Natural killer cell (primary cell): ENCODE results near the gene STAB2. TPM values are rescaled to one million over a fixed set of nuclear protein-coding genes. Genes with fewer than 3 reads are reported as not detected.
"Not testable (repeated sequence)": the region's sequence is repeated elsewhere in the genome, so short reads cannot be mapped to it uniquely, and the experiment has no call there.

Experiments used
- ATAC-seq, 3 donors: fragments of 150-1000 bp in 2 of 3; fragments of 200-7000 bp in 1 of 3; cut with Tn5 transposase; 1 replicate in 1 of 3; 2 replicates in 2 of 3; pipeline ENCODE4 v1.10.0; 2021; ENCODE audit warnings: mild to moderate bottlenecking in 2 of 3, moderate library complexity in 2 of 3
- DNase-seq, 2 donors: peaks; one replicate each; pipeline versions ENCODE4 v3.0.0 to v3.0.0-alpha.2; 2013 to 2021; ENCODE audit warnings: mixed read lengths in 1 of 2
- H3K27ac ChIP-seq: one replicate; pipeline ENCODE4 v1.5.1; 2013; ENCODE audit warnings: mild to moderate bottlenecking, low read length
- H3K27me3 ChIP-seq: one replicate; pipeline ENCODE4 v1.6.1; 2013; ENCODE audit warnings: low read length; ENCODE audit not compliant: control insufficient read depth, insufficient read depth
- H3K36me3 ChIP-seq: one replicate; pipeline ENCODE4 v1.6.1; 2013; ENCODE audit warnings: low read length; ENCODE audit not compliant: control insufficient read depth, insufficient read depth
- H3K4me1 ChIP-seq: one replicate; pipeline ENCODE4 v1.6.1; 2013; ENCODE audit warnings: low read length; ENCODE audit not compliant: control insufficient read depth, insufficient read depth
- H3K4me3 ChIP-seq: one replicate; pipeline ENCODE4 v1.5.1; 2013; ENCODE audit warnings: low read length
- H3K9me3 ChIP-seq: one replicate; pipeline ENCODE4 v1.6.1; 2013; ENCODE audit warnings: low read length; ENCODE audit not compliant: control insufficient read depth, insufficient read depth
- H3K27ac Mint-ChIP-seq, 2 donors: one replicate each; pipeline ENCODE4 v1.8.0; 2022; ENCODE audit warnings: mild to moderate bottlenecking in 2 of 2, mixed read lengths in 2 of 2, moderate library complexity in 1 of 2
- H3K27me3 Mint-ChIP-seq, 2 donors: one replicate each; pipeline ENCODE4 v1.8.0; 2022; ENCODE audit warnings: low read depth in 2 of 2, mixed read lengths in 2 of 2
- H3K36me3 Mint-ChIP-seq: one replicate; pipeline ENCODE4 v1.8.0; 2022; ENCODE audit warnings: mixed read lengths
- H3K4me1 Mint-ChIP-seq, 2 donors: one replicate each; pipeline ENCODE4 v1.8.0; 2022; ENCODE audit warnings: mixed read lengths in 2 of 2
- H3K4me3 Mint-ChIP-seq: one replicate; pipeline ENCODE4 v1.8.0; 2022; ENCODE audit warnings: mild to moderate bottlenecking, moderate library complexity, mixed read lengths
- H3K9me3 Mint-ChIP-seq, 2 donors: one replicate each; pipeline ENCODE4 v1.8.0; 2022; ENCODE audit warnings: mixed read lengths in 2 of 2
- WGBS: methylation state at CpG from one replicate; pipeline ENCODE4 v1.1.7; 2013; ENCODE audit warnings: missing lambda C conversion rate; ENCODE audit not compliant: insufficient coverage; 5-methylcytosine and 5-hydroxymethylcytosine counted together
- intact Hi-C: fragments of 100-400 bp; cut with micrococcal nuclease; formaldehyde crosslinking; loops from one replicate; pipeline ENCODE4 v1.14.2; 2022
- total RNA-seq, 4 donors: library from RNA; stranded (reverse); fragments of 120-200 nt in 1 of 4; gene quantifications; one replicate each; pipeline versions ENCODE4 v1.2.3 to v1.2.4, GENCODE V29; 2013 to 2022
- TF ChIP-seq, protein P1 (sequence below): fragments of 200-600 bp; IDR thresholded peaks from one replicate; pipeline ENCODE4 v1.8.0; 2022; ENCODE audit warnings: antibody characterized with exemption

The STAB2 gene
- total RNA-seq, 3 donors from 2014 or later (not counting 1 experiment from before 2014, with no cell fraction given), result not detected

DNA sequence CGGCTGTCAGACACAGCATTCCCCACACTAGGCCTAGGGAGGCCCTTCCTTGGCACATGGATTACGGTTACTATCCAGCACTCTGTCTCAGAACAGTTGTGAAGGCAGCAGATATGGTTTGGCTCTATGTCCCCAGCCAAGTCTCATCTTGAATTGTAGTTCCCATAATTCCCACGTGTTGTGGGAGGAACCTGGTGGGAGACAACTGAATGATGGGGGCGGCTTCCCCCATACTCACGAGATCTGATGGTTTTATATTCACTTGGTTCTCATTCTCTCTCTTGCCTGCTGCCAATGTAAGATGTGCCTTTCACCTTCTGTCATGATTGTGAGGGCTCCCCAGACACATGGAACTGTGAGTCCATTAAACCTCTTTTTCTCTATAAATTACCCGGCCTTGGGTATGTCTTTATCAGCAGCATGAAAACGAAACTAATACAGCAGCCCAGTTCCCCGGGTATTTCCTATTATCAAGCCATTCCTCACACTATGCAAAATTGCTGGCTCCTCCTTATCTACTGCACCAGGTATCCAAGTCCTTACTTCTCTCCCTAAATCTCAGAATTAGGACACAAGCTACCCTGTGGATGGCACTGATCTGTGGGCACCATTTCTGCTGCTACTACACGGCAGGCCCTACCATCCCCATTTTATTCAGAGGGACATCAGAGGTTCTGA lies 220.6 kb downstream of the STAB2 start:
- no peaks in the 10 kb centered on the region for H3K36me3 Mint-ChIP-seq
- ATAC-seq (no peak), DNase-seq (no peak)
- TF ChIP-seq, protein P1, sequence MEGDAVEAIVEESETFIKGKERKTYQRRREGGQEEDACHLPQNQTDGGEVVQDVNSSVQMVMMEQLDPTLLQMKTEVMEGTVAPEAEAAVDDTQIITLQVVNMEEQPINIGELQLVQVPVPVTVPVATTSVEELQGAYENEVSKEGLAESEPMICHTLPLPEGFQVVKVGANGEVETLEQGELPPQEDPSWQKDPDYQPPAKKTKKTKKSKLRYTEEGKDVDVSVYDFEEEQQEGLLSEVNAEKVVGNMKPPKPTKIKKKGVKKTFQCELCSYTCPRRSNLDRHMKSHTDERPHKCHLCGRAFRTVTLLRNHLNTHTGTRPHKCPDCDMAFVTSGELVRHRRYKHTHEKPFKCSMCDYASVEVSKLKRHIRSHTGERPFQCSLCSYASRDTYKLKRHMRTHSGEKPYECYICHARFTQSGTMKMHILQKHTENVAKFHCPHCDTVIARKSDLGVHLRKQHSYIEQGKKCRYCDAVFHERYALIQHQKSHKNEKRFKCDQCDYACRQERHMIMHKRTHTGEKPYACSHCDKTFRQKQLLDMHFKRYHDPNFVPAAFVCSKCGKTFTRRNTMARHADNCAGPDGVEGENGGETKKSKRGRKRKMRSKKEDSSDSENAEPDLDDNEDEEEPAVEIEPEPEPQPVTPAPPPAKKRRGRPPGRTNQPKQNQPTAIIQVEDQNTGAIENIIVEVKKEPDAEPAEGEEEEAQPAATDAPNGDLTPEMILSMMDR, result no peak
- Histone ChIP-seq H3K27ac (no peak overlapping the region), H3K4me3 (no peak overlapping the region), H3K4me1 (peaks cover 5% of the 10 kb centered on the region), H3K9me3 (no peaks in the 10 kb centered on the region), H3K27me3 (no peaks in the 10 kb centered on the region), H3K36me3 (no peaks in the 10 kb centered on the region)
- intact Hi-C loops, result no loop called here
- H3K9me3 Mint-ChIP-seq, result no peaks in the 10 kb centered on the region
- H3K27me3 Mint-ChIP-seq, result no peaks in the 10 kb centered on the region
- no peak overlapping the region for H3K27ac Mint-ChIP-seq
- H3K4me3 Mint-ChIP-seq, result no peak overlapping the region
- H3K4me1 Mint-ChIP-seq, result no peaks in the 10 kb centered on the region
- 86% methylated on average over 8 of the region's 9 CpGs for WGBS

- intact Hi-C loops, result no loop called here
- H3K27me3 Mint-ChIP-seq, result no peaks in the 10 kb centered on the region
- no peaks in the 10 kb centered on the region for H3K4me1 Mint-ChIP-seq
- H3K27ac ChIP-seq, result no peak overlapping the region
- TF ChIP-seq, protein P1, result no peak
- H3K36me3 ChIP-seq, result no peaks in the 10 kb centered on the region
- no peak overlapping the region for H3K27ac Mint-ChIP-seq
- ATAC-seq, result no peak
- WGBS, result 95% methylated on average over 6 of the region's 6 CpGs
- no peaks in the 10 kb centered on the region for H3K36me3 Mint-ChIP-seq
- H3K9me3 ChIP-seq, result no peaks in the 10 kb centered on the region
- H3K4me3 ChIP-seq, result no peak overlapping the region
- peaks cover 5% of the 10 kb centered on the region for H3K4me1 ChIP-seq
- DNase-seq, result no peak
- H3K4me3 Mint-ChIP-seq, result no peak overlapping the region
- no peaks in the 10 kb centered on the region for H3K9me3 Mint-ChIP-seq
- no peaks in the 10 kb centered on the region for H3K27me3 ChIP-seq
Observed at GRCh38 chr12:103808239-103808880, 221.3 kb downstream of the STAB2 start.

- Mint-ChIP-seq H3K4me3 (no peak overlapping the region), H3K9me3 (no peaks in the 10 kb centered on the region), H3K4me1 (no peaks in the 10 kb centered on the region), H3K27ac (no peak overlapping the region), H3K36me3 (no peaks in the 10 kb centered on the region), H3K27me3 (no peaks in the 10 kb centered on the region)
- Histone ChIP-seq H3K36me3 (no peaks in the 10 kb centered on the region), H3K4me3 (no peak overlapping the region), H3K4me1 (peaks cover 5% of the 10 kb centered on the region), H3K27me3 (no peaks in the 10 kb centered on the region), H3K9me3 (no peaks in the 10 kb centered on the region), H3K27ac (no peak overlapping the region)
- DNase-seq (no peak), ATAC-seq (no peak)
- WGBS, result 98% methylated on average over 4 of the region's 4 CpGs
- TF ChIP-seq, protein P1, result no peak
- intact Hi-C loops, result no loop called here
Observed at GRCh38 chr12:103809154-103809553, 222.1 kb downstream of the STAB2 start.

DNA sequence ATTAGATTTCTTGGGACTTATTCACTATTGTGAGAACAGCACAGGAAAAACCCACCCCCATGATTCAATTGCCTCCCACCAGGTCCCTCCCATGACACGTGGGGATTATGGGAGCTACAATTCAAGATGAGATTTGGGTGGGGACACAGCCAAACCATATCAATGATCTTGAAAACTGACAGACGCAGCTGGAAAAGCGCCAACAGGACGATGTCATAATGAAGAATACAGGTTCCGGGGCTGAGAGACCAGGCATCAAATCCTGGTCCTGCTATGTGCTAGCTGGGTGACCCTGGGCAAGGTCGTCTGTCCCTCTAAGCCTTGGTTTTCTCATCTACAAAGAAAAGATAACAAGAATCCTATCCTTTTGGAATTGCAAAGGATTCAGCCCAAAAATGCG lies 222.6 kb downstream of the STAB2 start:
- ATAC-seq, intact Hi-C loops, H3K4me3 ChIP-seq, H3K4me1 Mint-ChIP-seq, H3K36me3 Mint-ChIP-seq, H3K36me3 ChIP-seq, H3K9me3 Mint-ChIP-seq, H3K4me3 Mint-ChIP-seq, H3K27ac ChIP-seq, H3K9me3 ChIP-seq, H3K27me3 ChIP-seq, H3K27me3 Mint-ChIP-seq, H3K27ac Mint-ChIP-seq, H3K4me1 ChIP-seq, DNase-seq: not testable (repeated sequence)
- 97% methylated on average over 7 of the region's 7 CpGs for whole genome bisulfite sequencing
